Testis (tissue), 3 donors: ENCODE results near the gene TAF8. TPM values are rescaled to one million over a fixed set of nuclear protein-coding genes. Genes with fewer than 3 reads are reported as not detected.

Experiments used
- DNase-seq: peaks from one replicate; pipeline ENCODE4 v3.0.0-alpha.2; 2019
- H3K27ac ChIP-seq, 2 donors: fragments of 200-600 bp; sonication (generic); one replicate each; pipeline ENCODE4 v1.5.1; 2019
- H3K27me3 ChIP-seq: fragments of 200-600 bp; sonication (generic); one replicate; pipeline ENCODE4 v1.5.1; 2019
- H3K36me3 ChIP-seq: fragments of 200-600 bp; sonication (generic); one replicate; pipeline ENCODE4 v1.5.1; 2017; ENCODE audit warnings: low read depth; ENCODE audit errors: missing control alignments
- H3K4me1 ChIP-seq: fragments of 200-600 bp; sonication (generic); one replicate; pipeline ENCODE4 v1.5.1; 2019
- H3K4me3 ChIP-seq, 2 donors: fragments of 200-600 bp; sonication (generic); one replicate each; pipeline ENCODE4 v1.5.1; 2017 to 2019
- H3K9me3 ChIP-seq: fragments of 200-600 bp; sonication (generic); one replicate; pipeline ENCODE4 v1.5.1; 2017
- POLR2A ChIP-seq: fragments of 450-650 bp; IDR thresholded peaks from one replicate; pipeline ENCODE4 v1.6.1; 2017; ENCODE audit warnings: antibody characterized with exemption, mild to moderate bottlenecking, moderate library complexity
- whole genome bisulfite sequencing, 2 donors: methylation state at CpG; one replicate each; pipeline ENCODE4 v1.1.5; 2018; 5-methylcytosine and 5-hydroxymethylcytosine counted together
- intact Hi-C: fragments of 100-400 bp; cut with DNase I; formaldehyde crosslinking; loops from one replicate; pipeline ENCODE4 v1.15.1; 2023; ENCODE audit warnings: low total_unique reads
- polyA plus RNA-seq: library from polyadenylated mRNA; stranded (reverse); fragments of 350-450 nt; fragmentation: Illumina TruSeq; extraction: RNeasy Lipid Tissue Mini Kit (QIAGEN cat#74804); gene quantifications from one replicate; pipeline ENCODE4 v1.2.3, GENCODE V29; 2014; ENCODE audit warnings: low read depth, low replicate concordance; ENCODE audit not compliant: insufficient read depth
- total RNA-seq, 2 donors: library from RNA; depleted of rRNA; stranded (reverse); fragments of >200 nt; gene quantifications; one replicate each; pipeline ENCODE4 v1.2.3, GENCODE V29; 2016
- TF ChIP-seq, protein P1 (sequence below), 3 experiments: fragments of 450-650 bp in 2 of 3; fragments of 200-600 bp in 1 of 3; sonication (generic) in 1 of 3; IDR thresholded peaks; one replicate each; pipeline ENCODE4 v1.5.1; 2016 to 2019; ENCODE audit warnings: antibody characterized with exemption in 3 of 3, mild to moderate bottlenecking in 2 of 3, moderate library complexity in 1 of 3

The TAF8 gene
- total and polyA plus RNA-seq, 3 donors from 2014 or later = 20.8 to 51.3 (median 29.7) TPM

DNA sequence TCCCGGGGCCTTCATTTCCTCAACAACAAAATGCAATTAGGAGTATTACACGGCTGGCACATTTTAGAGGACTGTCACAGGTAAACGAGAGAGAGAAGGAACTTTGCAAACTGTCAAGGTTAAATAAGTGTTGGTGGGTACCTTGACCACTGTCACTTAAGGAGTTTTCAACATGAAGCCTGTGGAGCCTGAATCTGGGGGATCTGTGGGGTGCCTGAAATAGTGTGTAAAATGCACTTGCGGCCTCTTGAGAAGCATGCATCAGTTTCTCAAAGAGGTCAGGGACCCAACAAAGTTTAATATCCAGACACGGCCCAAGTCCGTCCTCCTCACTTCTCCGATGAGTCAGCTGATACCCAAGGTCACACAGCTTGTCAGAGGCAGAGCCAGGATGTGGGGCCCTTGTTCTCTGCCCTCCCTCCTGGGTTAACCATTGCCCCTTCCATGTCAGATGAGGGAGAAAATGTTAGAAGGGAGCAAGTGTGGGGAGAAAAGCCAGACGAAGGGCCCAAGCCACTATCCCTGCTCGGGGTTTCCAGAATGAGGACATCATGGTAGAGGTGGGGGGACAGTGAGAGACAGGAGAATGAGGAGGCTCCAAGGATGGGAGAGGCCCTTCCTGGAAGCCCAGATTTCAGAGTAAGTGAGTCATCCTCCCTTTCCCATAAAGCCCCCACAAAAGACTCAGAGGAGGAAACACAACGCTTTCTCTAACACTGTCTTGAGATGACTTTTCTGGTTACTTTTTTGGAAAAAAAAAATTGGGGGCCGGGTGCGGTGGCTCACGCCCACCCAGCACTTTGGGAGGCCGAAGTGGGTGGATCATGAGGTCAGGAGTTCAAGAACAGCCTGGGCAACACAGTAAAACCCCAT is 49.9 kb downstream of the TAF8 start:
- no peak overlapping the region for H3K27ac ChIP-seq
- no peak overlapping the region for H3K4me3 ChIP-seq
- peaks cover 6% of the 10 kb centered on the region for H3K4me1 ChIP-seq
- H3K36me3 ChIP-seq = no peaks in the 10 kb centered on the region
- intact Hi-C loops = no loop called here
- WGBS, 2 donors = 55 to 58% methylated on average over 14 of the region's 14 CpGs
- DNase-seq = peak; percentile 31
- TF ChIP-seq, protein P1, sequence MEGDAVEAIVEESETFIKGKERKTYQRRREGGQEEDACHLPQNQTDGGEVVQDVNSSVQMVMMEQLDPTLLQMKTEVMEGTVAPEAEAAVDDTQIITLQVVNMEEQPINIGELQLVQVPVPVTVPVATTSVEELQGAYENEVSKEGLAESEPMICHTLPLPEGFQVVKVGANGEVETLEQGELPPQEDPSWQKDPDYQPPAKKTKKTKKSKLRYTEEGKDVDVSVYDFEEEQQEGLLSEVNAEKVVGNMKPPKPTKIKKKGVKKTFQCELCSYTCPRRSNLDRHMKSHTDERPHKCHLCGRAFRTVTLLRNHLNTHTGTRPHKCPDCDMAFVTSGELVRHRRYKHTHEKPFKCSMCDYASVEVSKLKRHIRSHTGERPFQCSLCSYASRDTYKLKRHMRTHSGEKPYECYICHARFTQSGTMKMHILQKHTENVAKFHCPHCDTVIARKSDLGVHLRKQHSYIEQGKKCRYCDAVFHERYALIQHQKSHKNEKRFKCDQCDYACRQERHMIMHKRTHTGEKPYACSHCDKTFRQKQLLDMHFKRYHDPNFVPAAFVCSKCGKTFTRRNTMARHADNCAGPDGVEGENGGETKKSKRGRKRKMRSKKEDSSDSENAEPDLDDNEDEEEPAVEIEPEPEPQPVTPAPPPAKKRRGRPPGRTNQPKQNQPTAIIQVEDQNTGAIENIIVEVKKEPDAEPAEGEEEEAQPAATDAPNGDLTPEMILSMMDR (IDR thresholded peaks at IDR 0.05) = no peak
- TF ChIP-seq POLR2A = no peak
- no peaks in the 10 kb centered on the region for H3K9me3 ChIP-seq
- no peaks in the 10 kb centered on the region for H3K27me3 ChIP-seq

DNA sequence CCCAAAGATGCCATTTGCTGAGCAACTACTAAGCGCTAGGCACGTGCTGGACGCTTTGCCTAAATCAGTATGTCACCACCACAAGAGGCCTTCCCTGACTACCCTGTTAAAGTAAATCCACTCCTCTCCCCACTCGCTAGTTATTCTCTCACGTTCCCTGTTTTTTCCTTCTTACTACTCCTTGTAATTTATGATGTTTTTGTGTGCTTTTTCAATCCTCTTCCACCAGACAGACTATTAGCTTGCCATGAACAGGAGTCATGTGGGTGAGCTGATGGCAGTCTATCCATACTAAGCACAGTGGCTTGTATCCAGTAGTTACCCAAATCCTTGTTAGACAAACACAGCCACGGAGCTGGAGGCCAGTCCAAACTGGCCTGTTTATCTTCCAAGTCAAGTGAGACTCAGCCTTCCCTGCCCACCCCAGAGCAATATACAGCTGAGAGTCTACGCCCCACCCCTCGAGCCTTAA is 50.9 kb downstream of the TAF8 start:
- intact Hi-C loops = no loop called here
- TF ChIP-seq, protein P1 (IDR thresholded peaks at IDR 0.05) = no peak
- no peak for TF ChIP-seq POLR2A
- H3K27me3 ChIP-seq = no peaks in the 10 kb centered on the region
- no peak overlapping the region for H3K27ac ChIP-seq
- peaks cover 11% of the 10 kb centered on the region for H3K4me1 ChIP-seq
- DNase-seq = no peak
- H3K4me3 ChIP-seq = no peak overlapping the region
- H3K9me3 ChIP-seq = no peaks in the 10 kb centered on the region
- no peaks in the 10 kb centered on the region for H3K36me3 ChIP-seq
- 80 to 90% methylated on average over 8 of the region's 8 CpGs for WGBS, 2 donors

DNA sequence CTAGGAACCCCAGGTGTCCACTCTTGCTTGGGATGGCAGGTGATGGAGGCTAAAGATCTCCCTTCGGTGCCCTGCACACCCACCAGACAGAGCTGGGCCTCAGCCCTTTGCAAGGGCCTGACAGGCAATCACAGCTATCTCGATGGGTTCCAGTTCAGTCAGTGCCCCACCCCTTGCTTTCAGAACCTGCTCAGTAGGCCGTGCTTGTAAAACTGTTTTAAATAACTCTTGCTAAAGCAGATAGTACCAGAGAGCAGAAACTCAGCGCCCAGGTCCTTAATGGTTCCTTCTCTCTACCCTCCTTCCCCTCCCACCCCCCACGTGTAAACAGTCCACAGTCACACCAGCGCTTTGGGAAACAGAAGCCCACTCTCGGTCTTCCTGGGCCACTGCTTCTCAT is 52.9 kb downstream of the TAF8 start:
- H3K27me3 ChIP-seq = no peaks in the 10 kb centered on the region
- no peak overlapping the region for H3K27ac ChIP-seq
- intact Hi-C loops = no loop called here
- no peaks in the 10 kb centered on the region for H3K9me3 ChIP-seq
- TF ChIP-seq POLR2A = no peak
- TF ChIP-seq, protein P1 (IDR thresholded peaks at IDR 0.05) = no peak
- H3K4me3 ChIP-seq = no peak overlapping the region
- DNase-seq = no peak
- no peaks in the 10 kb centered on the region for H3K36me3 ChIP-seq
- H3K4me1 ChIP-seq = peaks cover 18% of the 10 kb centered on the region
- whole genome bisulfite sequencing, 2 donors = 58 to 64% methylated on average over 6 to 7 of the region's 7 CpGs

DNA sequence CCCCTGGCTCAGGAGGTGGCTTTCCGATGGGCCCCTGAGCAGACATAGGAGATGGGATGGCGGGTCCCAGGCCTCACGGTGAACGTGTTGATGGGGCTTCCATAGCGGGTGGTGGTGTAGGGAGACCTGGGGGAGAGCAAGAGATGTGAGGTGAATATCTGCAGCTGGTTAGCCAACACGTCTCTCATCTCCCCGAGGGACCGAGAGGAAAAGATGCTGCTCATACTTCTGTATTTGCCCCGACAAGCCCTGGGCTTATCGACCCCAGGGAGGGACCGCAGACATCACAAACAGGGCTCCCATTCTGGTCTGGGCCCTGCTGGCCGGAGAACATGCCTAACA is 53.4 kb downstream of the TAF8 start:
- DNase-seq = no peak
- Histone ChIP-seq H3K4me1 (peaks cover 18% of the 10 kb centered on the region), H3K4me3 (peak overlapping the region; percentile 59 to 68), H3K27ac (peak overlapping the region in 1 of 2 donors; percentile 82), H3K9me3 (no peaks in the 10 kb centered on the region), H3K27me3 (no peaks in the 10 kb centered on the region), H3K36me3 (no peaks in the 10 kb centered on the region)
- intact Hi-C loops = no loop called here
- 57 to 72% methylated on average over 7 to 12 of the region's 12 CpGs for WGBS, 2 donors
- TF ChIP-seq, protein P1 (IDR thresholded peaks at IDR 0.05) = no peak
- TF ChIP-seq POLR2A = no peak
